NT2/D1 (cell line): ENCODE measurements around the gene KIAA1549.

Source experiments
- SUZ12 ChIP-seq: IDR thresholded peaks from 2 replicates; pipeline ENCODE4 v1.6.1; 2011; ENCODE audit not compliant: insufficient read length, insufficient read depth; ENCODE audit errors: extremely low read depth
- YY1 ChIP-seq: IDR thresholded peaks from 2 replicates; pipeline ENCODE4 v1.6.1; 2011; ENCODE audit not compliant: insufficient read length, insufficient read depth
- ZNF274 ChIP-seq: IDR thresholded peaks from 2 replicates; pipeline ENCODE4 v1.6.1; 2011; ENCODE audit warnings: mild to moderate bottlenecking, low read depth, low read length

GRCh38 chr7:138835087-138835486 is 146.1 kb downstream of the KIAA1549 start:
- TF ChIP-seq YY1 (no peak), ZNF274 (no peak), SUZ12 (no peak)
